ENCODE data around the gene PIK3AP1.

DNA sequence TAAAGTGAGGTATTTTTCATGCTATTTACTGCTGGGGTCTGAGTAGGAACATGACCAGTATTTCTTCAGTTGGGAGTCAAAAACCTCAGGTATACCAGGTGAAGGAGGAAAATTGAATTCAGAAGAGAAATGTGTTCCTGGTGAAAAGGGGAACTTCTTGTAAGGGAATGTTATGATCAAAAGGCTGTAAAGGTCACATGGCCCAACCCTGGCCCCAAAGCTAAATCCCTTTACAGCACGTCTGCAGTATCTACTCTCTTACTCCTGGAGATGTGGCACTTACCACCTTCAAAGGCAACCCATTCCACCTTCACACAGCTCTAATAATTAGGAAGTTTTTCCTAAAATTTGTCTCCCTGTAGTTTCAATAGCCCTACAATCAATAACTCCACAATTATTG, 15.2 kb downstream of the PIK3AP1 start:
- TF ChIP-seq, protein P1, sequence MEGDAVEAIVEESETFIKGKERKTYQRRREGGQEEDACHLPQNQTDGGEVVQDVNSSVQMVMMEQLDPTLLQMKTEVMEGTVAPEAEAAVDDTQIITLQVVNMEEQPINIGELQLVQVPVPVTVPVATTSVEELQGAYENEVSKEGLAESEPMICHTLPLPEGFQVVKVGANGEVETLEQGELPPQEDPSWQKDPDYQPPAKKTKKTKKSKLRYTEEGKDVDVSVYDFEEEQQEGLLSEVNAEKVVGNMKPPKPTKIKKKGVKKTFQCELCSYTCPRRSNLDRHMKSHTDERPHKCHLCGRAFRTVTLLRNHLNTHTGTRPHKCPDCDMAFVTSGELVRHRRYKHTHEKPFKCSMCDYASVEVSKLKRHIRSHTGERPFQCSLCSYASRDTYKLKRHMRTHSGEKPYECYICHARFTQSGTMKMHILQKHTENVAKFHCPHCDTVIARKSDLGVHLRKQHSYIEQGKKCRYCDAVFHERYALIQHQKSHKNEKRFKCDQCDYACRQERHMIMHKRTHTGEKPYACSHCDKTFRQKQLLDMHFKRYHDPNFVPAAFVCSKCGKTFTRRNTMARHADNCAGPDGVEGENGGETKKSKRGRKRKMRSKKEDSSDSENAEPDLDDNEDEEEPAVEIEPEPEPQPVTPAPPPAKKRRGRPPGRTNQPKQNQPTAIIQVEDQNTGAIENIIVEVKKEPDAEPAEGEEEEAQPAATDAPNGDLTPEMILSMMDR (IDR thresholded peaks at IDR 0.05), result no peak
- TF ChIP-seq POLR2A (IDR thresholded peaks at IDR 0.05), result no peak

Measured in stomach (tissue), 4 donors.